ENCODE measurements around the gene CNTN4.

Gene CNTN4

DNA sequence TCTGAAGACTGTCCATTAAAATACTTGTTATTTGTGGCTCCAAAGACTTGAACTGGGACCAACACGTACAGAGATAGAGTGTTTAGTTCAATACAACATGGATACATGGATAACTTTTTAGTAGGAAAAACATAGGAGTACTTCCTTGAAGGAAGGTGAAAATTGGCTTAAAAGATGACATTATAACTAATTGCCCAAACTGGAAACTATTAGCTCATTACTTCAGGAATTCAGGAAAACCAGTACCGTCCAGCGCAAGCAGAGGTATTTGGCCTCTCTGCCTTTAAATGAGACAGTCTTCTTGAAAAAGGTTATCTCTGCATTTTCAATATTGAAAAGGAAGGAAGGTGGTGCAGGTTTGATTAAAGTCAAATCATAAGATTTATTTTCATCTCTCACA, 777.0 kb downstream of the CNTN4 start:
- Histone ChIP-seq H3K36me3 (ENCODE audit: insufficient read depth, low read length) (no peaks in the 10 kb centered on the region), H3K9ac (ENCODE audit: low read length) (no peak overlapping the region), H3F3A (ENCODE audit: insufficient read depth, low read length) (no peaks in the 10 kb centered on the region), H3K9me2 (ENCODE audit: low read depth, low read length) (no peaks in the 10 kb centered on the region), H3K27ac (ENCODE audit: low read depth, low read length, poor library complexity, severe bottlenecking) (no peak overlapping the region), H3K27me3 (ENCODE audit: insufficient read depth, low read length) (no peaks in the 10 kb centered on the region), H3K9me3 (ENCODE audit: low read length) (no peaks in the 10 kb centered on the region), H2AFZ (ENCODE audit: low read length) (no peak overlapping the region), H3K4me1 (ENCODE audit: insufficient read depth, low read length, severe bottlenecking) (no peaks in the 10 kb centered on the region), H3K4me3 (ENCODE audit: low read depth, low read length, poor library complexity, severe bottlenecking) (no peak overlapping the region), H3K4me2 (ENCODE audit: low read length) (no peak overlapping the region), H4K20me1 (ENCODE audit: insufficient read depth, low read length) (no peaks in the 10 kb centered on the region), H3K79me2 (ENCODE audit: insufficient read depth, low read length) (no peaks in the 10 kb centered on the region)
- TF ChIP-seq, protein P1, sequence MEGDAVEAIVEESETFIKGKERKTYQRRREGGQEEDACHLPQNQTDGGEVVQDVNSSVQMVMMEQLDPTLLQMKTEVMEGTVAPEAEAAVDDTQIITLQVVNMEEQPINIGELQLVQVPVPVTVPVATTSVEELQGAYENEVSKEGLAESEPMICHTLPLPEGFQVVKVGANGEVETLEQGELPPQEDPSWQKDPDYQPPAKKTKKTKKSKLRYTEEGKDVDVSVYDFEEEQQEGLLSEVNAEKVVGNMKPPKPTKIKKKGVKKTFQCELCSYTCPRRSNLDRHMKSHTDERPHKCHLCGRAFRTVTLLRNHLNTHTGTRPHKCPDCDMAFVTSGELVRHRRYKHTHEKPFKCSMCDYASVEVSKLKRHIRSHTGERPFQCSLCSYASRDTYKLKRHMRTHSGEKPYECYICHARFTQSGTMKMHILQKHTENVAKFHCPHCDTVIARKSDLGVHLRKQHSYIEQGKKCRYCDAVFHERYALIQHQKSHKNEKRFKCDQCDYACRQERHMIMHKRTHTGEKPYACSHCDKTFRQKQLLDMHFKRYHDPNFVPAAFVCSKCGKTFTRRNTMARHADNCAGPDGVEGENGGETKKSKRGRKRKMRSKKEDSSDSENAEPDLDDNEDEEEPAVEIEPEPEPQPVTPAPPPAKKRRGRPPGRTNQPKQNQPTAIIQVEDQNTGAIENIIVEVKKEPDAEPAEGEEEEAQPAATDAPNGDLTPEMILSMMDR (IDR thresholded peaks at IDR 0.05; ENCODE audit: low read length): no peak
- no peak for TF ChIP-seq EZH2 (IDR thresholded peaks at IDR 0.05; ENCODE audit: borderline replicate concordance, low read length)

DNA sequence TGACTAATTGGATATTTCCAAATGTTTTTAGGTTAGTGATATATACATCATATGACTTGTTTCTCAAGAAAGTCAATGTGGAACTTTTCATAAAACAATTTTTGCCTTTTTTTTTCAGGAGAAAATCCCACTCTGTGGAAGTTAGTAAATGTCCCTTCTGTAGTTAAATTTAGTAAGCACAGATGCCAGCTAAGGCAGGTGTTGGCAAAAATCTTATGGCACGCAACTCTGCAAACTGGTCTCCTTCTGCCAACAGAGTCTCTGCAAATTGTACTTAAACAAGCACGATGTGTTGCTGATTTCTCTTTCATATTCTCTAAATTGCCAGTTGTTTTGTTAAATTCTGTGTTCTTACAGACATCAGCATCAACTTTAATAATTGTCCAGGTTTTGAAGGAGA, 777.7 kb downstream of the CNTN4 start:
- Histone ChIP-seq H3K79me2 (ENCODE audit: insufficient read depth, low read length) (no peaks in the 10 kb centered on the region), H3K9me2 (ENCODE audit: low read depth, low read length) (no peaks in the 10 kb centered on the region), H3K4me3 (ENCODE audit: low read depth, low read length, poor library complexity, severe bottlenecking) (no peak overlapping the region), H3K4me2 (ENCODE audit: low read length) (no peak overlapping the region), H3K27ac (ENCODE audit: low read depth, low read length, poor library complexity, severe bottlenecking) (no peak overlapping the region), H3K36me3 (ENCODE audit: insufficient read depth, low read length) (no peaks in the 10 kb centered on the region), H3K9me3 (ENCODE audit: low read length) (no peaks in the 10 kb centered on the region), H3K27me3 (ENCODE audit: insufficient read depth, low read length) (no peaks in the 10 kb centered on the region), H4K20me1 (ENCODE audit: insufficient read depth, low read length) (no peaks in the 10 kb centered on the region), H3F3A (ENCODE audit: insufficient read depth, low read length) (no peaks in the 10 kb centered on the region), H3K9ac (ENCODE audit: low read length) (no peak overlapping the region), H2AFZ (ENCODE audit: low read length) (no peak overlapping the region), H3K4me1 (ENCODE audit: insufficient read depth, low read length, severe bottlenecking) (no peaks in the 10 kb centered on the region)
- TF ChIP-seq, protein P1 (IDR thresholded peaks at IDR 0.05; ENCODE audit: low read length): no peak
- no peak for TF ChIP-seq EZH2 (IDR thresholded peaks at IDR 0.05; ENCODE audit: borderline replicate concordance, low read length)

DNA sequence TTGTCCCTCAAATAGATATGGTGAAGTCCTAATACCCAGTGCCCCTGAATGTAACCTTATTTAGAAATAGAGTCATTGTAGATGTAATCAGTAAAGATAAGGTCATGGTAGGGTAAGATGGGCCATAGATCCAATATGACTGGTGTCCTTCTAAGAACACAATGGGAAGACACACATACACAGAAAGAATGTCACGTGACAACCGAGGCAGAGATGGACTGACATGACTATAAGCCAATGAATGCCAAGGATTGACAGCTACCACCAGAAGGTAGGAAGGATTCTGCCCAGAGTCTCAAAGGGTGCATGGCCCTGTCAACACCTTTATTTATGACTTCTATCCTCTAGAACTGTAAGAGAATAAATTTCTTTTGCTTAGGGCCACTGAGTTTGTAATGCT, 780.4 kb downstream of the CNTN4 start:
- no peaks in the 10 kb centered on the region for H3K79me2 ChIP-seq (ENCODE audit: insufficient read depth, low read length)
- H3K36me3 ChIP-seq (ENCODE audit: insufficient read depth, low read length): no peaks in the 10 kb centered on the region
- no peaks in the 10 kb centered on the region for H3F3A ChIP-seq (ENCODE audit: insufficient read depth, low read length)
- no peak overlapping the region for H3K27ac ChIP-seq (ENCODE audit: low read depth, low read length, poor library complexity, severe bottlenecking)
- H3K4me1 ChIP-seq (ENCODE audit: insufficient read depth, low read length, severe bottlenecking): no peaks in the 10 kb centered on the region
- H4K20me1 ChIP-seq (ENCODE audit: insufficient read depth, low read length): no peaks in the 10 kb centered on the region
- no peak overlapping the region for H3K4me3 ChIP-seq (ENCODE audit: low read depth, low read length, poor library complexity, severe bottlenecking)
- H3K4me2 ChIP-seq (ENCODE audit: low read length): no peak overlapping the region
- TF ChIP-seq, protein P1 (IDR thresholded peaks at IDR 0.05; ENCODE audit: low read length): no peak
- TF ChIP-seq EZH2 (IDR thresholded peaks at IDR 0.05; ENCODE audit: borderline replicate concordance, low read length): no peak
- H3K27me3 ChIP-seq (ENCODE audit: insufficient read depth, low read length): no peaks in the 10 kb centered on the region
- no peak overlapping the region for H3K9ac ChIP-seq (ENCODE audit: low read length)
- H2AFZ ChIP-seq (ENCODE audit: low read length): no peak overlapping the region
- H3K9me3 ChIP-seq (ENCODE audit: low read length): no peaks in the 10 kb centered on the region
- no peaks in the 10 kb centered on the region for H3K9me2 ChIP-seq (ENCODE audit: low read depth, low read length)
